ENCODE measurements around the gene EPAS1. TPM values are rescaled to one million over a fixed set of nuclear protein-coding genes. Genes with fewer than 3 reads are reported as not detected.

The EPAS1 gene
- total RNA-seq, 6 donors from 2014 or later = 440 to 1,878 (median 1,131) TPM

DNA sequence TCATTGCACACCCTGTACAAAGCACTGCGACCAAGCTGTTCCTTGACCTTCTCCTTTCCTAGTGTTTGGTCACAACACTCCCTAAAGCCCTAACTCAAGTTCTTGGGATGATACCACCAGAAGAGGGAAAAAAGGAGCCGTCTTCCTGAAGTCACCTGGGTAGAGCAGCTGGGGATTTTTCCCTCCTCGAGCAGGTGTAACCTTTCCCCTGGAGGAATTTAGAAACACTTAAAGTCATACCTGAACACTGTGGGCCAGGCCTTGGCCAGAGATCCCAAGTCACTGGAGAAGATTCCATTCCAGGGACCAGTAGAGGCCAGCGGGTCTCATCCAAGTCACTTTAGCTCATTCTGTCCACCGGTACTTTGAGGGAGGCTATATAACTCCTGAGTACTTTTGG, 13.2 kb downstream of the EPAS1 start:
- peak overlapping the region; percentile 95 to 99 (median 97) for H3K27ac ChIP-seq
- H3K36me3 ChIP-seq = peaks cover 0 to 16% (median 1%) of the 10 kb centered on the region in 4 donors
- peak overlapping the region in 1 of 4 donors; percentile 7 for H3K4me3 ChIP-seq
- ATAC-seq (ENCODE audit: low FRiP score in 2 of 2) (no peak), DNase-seq (no peak)
- H3K27me3 ChIP-seq = no peaks in the 10 kb centered on the region
- TF ChIP-seq POLR2A (IDR thresholded peaks at IDR 0.05) (no peak), POLR2AphosphoS5 (IDR thresholded peaks at IDR 0.05) (no peak), EP300 (IDR thresholded peaks at IDR 0.05) (no peak)
- WGBS, 2 donors = 56 to 57% methylated on average over 5 of the region's 5 CpGs
- H3K4me1 ChIP-seq = peaks cover 82 to 98% (median 94%) of the 10 kb centered on the region in 4 donors
- H3K9me3 ChIP-seq = no peaks in the 10 kb centered on the region

DNA sequence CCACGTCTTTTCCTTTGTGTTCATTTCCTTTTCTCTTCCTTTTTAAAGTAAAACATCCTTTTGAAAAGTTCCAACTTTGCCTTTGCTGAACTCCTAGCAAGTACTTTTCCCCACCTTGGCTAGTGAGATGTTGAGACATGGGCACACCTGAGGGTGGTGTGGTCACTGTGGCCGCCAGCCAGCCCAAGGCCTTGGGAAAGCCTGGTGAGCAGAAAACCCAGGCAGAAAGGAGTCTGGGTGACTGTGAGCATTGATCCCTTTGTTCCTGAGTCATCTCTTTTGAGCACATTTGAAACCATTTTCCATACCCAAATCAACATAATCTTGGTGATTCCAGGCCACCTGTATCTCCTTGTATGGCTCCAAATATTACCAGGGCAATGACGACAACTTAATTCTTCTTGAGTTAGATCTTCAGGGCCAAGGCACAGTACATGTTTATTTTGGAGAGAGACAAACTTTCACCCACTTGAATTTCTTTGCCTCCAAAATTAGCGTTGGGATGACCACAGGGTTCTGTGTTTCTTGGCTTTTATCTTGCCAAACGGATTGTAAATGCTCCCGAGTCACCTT, 14.5 kb downstream of the EPAS1 start:
- DNase-seq (no peak), ATAC-seq (ENCODE audit: low FRiP score in 2 of 2) (no peak)
- TF ChIP-seq, protein P1, sequence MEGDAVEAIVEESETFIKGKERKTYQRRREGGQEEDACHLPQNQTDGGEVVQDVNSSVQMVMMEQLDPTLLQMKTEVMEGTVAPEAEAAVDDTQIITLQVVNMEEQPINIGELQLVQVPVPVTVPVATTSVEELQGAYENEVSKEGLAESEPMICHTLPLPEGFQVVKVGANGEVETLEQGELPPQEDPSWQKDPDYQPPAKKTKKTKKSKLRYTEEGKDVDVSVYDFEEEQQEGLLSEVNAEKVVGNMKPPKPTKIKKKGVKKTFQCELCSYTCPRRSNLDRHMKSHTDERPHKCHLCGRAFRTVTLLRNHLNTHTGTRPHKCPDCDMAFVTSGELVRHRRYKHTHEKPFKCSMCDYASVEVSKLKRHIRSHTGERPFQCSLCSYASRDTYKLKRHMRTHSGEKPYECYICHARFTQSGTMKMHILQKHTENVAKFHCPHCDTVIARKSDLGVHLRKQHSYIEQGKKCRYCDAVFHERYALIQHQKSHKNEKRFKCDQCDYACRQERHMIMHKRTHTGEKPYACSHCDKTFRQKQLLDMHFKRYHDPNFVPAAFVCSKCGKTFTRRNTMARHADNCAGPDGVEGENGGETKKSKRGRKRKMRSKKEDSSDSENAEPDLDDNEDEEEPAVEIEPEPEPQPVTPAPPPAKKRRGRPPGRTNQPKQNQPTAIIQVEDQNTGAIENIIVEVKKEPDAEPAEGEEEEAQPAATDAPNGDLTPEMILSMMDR (IDR thresholded peaks at IDR 0.05) = no peak
- TF ChIP-seq POLR2AphosphoS5 (IDR thresholded peaks at IDR 0.05) (no peak), EP300 (IDR thresholded peaks at IDR 0.05) (no peak), POLR2A (IDR thresholded peaks at IDR 0.05) (no peak)
- Histone ChIP-seq H3K4me1 (peaks cover 81 to 98% (median 94%) of the 10 kb centered on the region in 4 donors), H3K36me3 (peaks cover 0 to 19% (median 1%) of the 10 kb centered on the region in 4 donors), H3K4me3 (peak overlapping the region in 1 of 4 donors; percentile 7), H3K9me3 (no peaks in the 10 kb centered on the region), H3K27ac (peak overlapping the region; percentile 95 to 99 (median 97)), H3K27me3 (no peaks in the 10 kb centered on the region)
- WGBS, 2 donors = 48 to 53% methylated on average over 6 of the region's 6 CpGs

DNA sequence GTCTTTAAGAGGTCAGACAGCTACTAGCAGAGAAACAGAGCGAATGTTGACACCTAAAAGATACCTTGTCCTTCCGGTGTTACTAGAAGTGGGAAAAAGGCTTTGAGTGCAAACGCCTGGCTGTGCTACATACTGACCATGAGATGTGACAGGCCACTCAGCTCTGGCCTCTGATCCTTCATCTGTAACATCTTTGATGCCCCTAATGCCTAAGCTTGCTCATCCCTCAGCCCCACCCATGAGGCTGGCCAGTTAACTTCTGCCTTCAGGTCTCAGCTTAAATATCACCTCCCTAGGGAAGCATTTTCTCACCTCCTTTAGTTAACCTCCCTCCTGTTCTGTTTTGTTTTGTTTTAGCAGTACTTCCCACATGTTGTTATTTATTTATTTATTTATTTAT, 15.9 kb downstream of the EPAS1 start:
- WGBS, 2 donors = 69 to 83% methylated on average over 3 of the region's 3 CpGs
- Histone ChIP-seq H3K4me3 (no peak overlapping the region), H3K36me3 (peaks cover 0 to 23% (median 4%) of the 10 kb centered on the region in 4 donors), H3K4me1 (peaks cover 73 to 98% (median 93%) of the 10 kb centered on the region in 4 donors), H3K9me3 (no peaks in the 10 kb centered on the region), H3K27ac (peak overlapping the region; percentile 80 to 98 (median 96)), H3K27me3 (no peaks in the 10 kb centered on the region)
- ATAC-seq (ENCODE audit: low FRiP score in 2 of 2) (no peak), DNase-seq (no peak)
- no peak for TF ChIP-seq POLR2A (IDR thresholded peaks at IDR 0.05)
- no peak for TF ChIP-seq POLR2AphosphoS5 (IDR thresholded peaks at IDR 0.05)
- no peak for TF ChIP-seq EP300 (IDR thresholded peaks at IDR 0.05)
- TF ChIP-seq, protein P1 (IDR thresholded peaks at IDR 0.05) = no peak

DNA sequence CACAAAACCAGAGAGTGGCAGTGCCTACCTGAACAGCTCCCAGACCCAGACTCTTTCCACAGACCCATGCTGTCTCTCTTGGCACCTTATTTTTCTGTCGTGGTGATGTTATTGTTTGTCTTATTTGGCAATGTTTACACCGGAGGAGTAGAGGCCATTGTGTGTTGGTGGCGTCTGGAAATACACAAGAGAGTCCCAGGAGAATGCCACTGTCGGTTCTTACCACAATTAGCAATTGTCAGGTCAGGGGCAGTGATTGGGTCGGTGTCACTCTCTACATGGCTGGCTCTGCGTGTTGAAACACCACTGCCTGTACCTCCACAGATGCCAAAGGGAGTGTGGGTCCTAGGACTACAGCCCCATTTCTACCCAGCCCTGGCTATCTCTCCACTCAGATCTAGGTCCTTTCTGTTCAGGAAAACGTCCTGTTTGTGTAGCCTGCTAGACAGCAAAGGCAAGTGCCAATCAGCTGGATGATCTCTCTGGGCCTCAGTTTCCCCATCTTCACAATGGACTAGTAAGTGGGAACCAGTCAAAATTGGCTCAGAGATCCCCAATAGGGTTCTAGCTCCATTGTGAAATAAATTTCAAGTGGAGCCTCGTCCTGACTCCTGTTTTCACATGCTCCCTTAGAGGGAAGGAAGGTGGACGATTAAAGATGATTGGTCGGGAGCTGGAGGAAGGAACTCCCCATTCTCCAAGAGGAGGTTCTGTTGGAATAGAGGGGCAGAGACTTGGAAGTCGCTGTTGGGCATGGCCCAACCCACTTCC, 17.0 kb downstream of the EPAS1 start:
- Histone ChIP-seq H3K27me3 (no peaks in the 10 kb centered on the region), H3K36me3 (peaks cover 0 to 23% (median 4%) of the 10 kb centered on the region in 4 donors), H3K9me3 (no peaks in the 10 kb centered on the region), H3K27ac (peak overlapping the region; percentile 80 to 98 (median 96)), H3K4me1 (peaks cover 70 to 99% (median 93%) of the 10 kb centered on the region in 4 donors), H3K4me3 (peak overlapping the region in 2 of 4 donors; percentile 2 to 3)
- no peak for DNase-seq
- TF ChIP-seq POLR2AphosphoS5 (IDR thresholded peaks at IDR 0.05) = no peak
- peak in 1 of 4 donors; percentile 5 for TF ChIP-seq EP300 (IDR thresholded peaks at IDR 0.05)
- no peak for ATAC-seq (ENCODE audit: low FRiP score in 2 of 2)
- 61 to 69% methylated on average over 11 of the region's 11 CpGs for WGBS, 2 donors

DNA sequence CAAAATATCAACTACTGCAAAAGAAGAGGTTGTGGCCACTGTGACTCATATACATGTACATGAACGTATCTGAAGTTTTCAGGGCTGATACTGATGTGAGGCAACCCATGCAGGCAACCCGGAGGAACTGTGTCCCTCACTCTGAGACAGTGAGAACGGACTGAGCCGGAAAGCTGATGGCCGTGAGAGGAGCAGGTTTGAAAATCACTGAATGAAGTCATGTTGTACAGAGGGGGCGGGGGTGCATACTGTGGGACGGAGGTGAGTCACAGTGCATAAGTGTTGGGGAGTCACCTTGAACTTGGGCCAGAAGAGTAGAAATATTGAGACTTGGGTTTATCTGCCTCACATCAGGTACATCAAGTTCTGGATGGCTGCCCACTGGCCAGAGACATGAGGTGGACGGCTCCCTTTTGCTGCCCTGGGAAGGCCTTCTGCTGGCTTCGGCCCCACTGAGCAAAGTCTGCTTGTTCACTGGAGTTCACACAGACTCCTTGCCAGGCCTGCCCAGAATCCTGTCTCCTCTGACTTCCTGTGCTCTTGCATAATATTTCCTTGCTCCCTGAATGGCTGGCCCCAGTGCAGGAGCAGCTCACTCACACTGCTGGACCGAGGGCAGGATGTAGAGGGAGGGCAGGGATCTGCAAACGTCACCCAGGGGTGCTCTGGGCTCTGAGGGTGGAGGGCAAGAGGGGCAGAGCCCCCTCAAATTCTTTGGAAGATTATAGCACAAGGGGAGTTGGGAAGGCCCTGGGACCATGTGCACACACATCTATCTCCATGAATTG, 18.1 kb downstream of the EPAS1 start:
- ATAC-seq (ENCODE audit: low FRiP score in 2 of 2) (peak; percentile 91 to 94), DNase-seq (peak in 1 of 2 donors; percentile 90)
- Histone ChIP-seq H3K27ac (peak overlapping the region; percentile 80 to 98 (median 96)), H3K4me1 (peaks cover 71 to 99% (median 93%) of the 10 kb centered on the region in 4 donors), H3K4me3 (peak overlapping the region in 1 of 4 donors; percentile 1), H3K36me3 (peaks cover 0 to 19% (median 4%) of the 10 kb centered on the region in 4 donors), H3K9me3 (no peaks in the 10 kb centered on the region), H3K27me3 (no peaks in the 10 kb centered on the region)
- 23 to 32% methylated on average over 9 to 11 of the region's 11 CpGs for WGBS, 2 donors
- TF ChIP-seq EP300 (IDR thresholded peaks at IDR 0.05) (peak in 3 of 4 donors; percentile 61 to 93 (median 80)), POLR2A (IDR thresholded peaks at IDR 0.05) (peak in 2 of 4 donors; percentile 50 to 52), POLR2AphosphoS5 (IDR thresholded peaks at IDR 0.05) (peak; percentile 83 to 94)
- TF ChIP-seq, protein P1 (IDR thresholded peaks at IDR 0.05) = peak in 1 of 6 experiments; percentile 5
